Activated CD4-positive, alpha-beta T cell treated with anti-CD3 and anti-CD28 coated beads for 1 hour (primary cell): ENCODE results near the gene GPX7.
"Not testable (repeated sequence)": the region's sequence is repeated elsewhere in the genome, so short reads cannot be mapped to it uniquely, and the experiment has no call there.

Experiments used
- DNase-seq: peaks from one replicate; pipeline ENCODE4 v3.0.0-alpha.2; 2020

GPX7 gene

DNA sequence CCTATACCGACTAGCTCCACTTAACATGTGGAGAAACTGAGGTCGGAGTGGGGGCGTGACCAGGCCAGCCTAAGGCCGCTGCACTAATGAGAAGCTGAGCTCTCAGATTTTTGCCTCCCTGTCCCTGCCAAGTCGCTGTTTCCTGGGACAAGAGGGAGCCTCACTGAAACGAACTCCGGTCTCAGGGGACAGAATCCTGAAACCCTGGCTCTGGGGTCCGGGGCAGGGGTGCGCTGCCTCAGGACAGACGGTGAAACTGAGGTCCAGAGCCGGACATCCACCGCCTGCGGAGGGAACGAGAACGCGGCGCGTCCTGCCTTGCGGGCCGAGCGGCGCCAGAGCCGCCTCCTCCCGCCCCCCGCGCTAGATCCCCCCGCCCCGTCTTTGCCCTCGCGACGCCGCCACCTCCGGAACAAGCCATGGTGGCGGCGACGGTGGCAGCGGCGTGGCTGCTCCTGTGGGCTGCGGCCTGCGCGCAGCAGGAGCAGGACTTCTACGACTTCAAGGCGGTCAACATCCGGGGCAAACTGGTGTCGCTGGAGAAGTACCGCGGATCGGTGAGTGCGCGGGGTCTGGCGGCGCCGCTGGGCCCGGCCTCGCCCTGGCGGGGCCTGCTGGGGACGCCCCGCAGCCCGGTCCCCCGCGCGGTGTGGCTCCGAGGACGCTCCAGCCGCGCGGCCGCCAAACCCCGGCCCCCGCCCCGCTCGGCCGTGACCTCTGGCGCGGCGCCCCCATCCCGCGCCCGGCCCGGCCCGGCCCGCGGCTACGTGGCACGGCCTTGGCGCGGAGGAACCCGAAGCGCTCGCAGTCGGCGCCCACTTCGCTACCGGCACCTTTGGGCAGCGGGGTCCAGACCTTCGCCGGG lies at the start of gene GPX7:
Gene GPX7, plus strand, starts transcription at position 381 of the 865 bp plus-strand sequence. Its CDS starts 39 bp downstream, at position 420.
- DNase-seq: peak; percentile 39

DNA sequence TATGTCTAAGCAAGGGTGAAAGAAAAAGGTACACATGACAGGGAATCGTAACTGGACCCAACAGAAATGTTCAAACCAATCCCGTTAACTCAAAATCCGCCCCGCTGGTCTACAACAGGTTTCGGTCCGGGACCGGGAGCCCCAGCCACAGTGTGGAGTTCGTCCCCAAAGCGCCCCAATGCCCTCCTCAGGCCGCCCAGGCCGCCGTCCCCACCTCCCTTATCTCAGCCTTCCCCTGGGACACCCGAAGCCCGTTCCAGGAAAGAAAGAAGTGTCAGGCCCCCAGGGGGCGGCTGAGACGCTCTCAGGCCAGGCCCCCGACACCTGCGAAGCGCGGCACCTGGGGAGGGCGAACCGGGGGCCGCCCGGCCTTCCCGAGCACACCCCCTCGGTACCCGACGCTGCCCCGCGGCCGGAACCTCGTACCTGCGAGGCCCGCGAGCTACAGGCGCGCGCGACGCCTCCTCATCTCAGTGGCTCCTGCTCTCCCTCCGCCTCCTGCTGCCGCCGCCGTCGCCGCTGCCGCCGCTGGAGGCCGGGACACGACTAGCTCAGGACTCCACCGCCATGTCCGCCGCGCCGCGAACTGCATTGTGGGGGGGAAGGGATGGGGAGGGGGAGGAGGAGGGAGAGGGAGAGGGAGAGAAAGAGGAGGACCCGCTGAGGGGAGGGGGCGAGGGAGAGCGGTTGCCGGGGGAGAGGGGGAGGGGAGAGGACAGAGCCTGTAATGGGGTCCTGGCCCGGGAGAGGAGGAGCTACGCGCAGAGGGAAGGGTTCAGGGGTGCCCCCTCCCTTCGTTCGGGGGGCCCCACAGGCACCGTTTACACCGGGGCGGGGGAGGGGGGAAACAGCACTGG lies 49.4 kb upstream of the GPX7 start, which contains the start of gene TUT4:
Gene TUT4, minus strand, starts transcription at position 588 of the 857 bp plus-strand sequence. CDS start 26,812 bp downstream, outside the sequence.
- peak; percentile 54 for DNase-seq

DNA sequence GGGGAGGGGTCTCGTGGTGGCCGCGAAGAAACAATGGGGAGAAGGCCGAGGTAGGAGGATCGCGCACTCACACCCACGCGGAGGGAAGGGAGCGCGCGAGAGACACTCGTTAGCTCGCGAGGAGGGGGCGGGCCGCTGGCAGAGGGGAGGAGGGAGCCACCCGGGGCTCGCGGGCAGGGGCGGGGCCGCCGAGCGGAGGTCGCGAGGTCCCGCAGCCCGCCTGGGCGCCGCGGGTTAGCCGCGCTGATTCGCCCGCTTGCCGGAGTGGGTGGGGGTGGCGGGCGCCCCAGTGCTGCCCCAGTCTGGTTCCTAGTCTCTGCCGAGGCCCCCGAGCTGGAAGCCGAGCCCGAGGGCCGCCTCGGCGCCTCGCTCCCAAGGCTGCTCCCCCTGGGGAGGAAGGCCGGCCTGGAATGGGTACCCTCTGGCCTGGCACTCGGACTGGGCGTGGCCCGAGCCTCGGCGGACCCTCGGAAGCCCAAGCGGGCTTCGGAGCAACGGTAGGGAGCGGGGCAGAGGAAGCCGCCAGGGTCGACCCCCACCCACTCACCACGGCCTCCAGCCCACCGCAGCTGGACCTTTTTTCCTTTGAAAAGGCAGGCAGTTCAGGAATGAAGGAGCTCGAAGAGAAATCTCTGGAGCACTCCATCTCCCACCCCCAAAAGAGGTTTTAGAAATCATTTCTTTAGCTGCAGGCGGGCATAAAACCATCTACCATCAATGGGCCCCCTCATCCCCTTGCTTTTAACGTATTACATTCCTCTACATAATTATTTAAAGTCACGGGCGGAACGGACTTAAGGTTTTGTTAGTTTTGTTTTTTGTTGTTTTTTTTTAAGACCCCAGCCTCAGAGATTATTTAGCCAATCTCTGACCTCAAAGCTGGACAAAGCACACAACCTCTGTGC lies 48.6 kb upstream of the GPX7 start:
- DNase-seq: peak; percentile 84

DNA sequence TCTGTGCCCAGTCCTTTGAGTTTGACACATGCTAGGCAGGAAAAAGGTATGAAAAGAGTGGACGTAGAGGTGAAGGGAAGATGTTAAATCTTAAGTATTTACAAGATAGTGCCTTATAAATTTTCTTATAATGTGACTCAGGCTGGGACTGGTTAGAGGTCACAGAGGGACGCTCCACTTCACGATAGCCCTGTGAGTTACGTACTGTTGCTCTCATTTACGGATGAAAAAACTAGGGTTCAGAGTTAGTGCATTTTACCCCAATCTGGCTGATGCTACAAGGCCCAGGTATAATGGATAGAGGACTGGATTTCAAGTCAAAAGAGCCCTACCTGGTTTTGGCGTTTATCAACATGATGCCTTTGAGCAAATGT lies 47.9 kb upstream of the GPX7 start:
- no peak for DNase-seq

DNA sequence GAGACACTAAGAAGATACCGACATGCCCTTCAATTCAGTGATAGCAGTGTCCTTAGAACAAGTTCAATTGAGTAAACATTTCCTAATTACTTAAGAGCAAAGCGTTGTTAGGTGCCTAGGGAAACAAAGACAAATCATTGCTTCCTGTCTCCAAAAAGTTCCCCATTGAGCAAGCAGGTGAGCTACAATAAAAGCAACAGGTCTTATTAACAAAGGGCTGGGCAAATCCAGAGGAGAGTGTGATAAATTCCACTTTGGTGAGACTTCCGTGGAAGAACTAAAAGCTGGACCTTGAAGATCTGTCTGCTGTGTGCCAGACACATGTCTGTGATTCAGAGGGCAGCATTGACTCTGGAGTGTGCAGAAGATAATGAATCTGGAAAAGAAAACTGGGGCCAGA lies 47.4 kb upstream of the GPX7 start:
- DNase-seq: no peak

DNA sequence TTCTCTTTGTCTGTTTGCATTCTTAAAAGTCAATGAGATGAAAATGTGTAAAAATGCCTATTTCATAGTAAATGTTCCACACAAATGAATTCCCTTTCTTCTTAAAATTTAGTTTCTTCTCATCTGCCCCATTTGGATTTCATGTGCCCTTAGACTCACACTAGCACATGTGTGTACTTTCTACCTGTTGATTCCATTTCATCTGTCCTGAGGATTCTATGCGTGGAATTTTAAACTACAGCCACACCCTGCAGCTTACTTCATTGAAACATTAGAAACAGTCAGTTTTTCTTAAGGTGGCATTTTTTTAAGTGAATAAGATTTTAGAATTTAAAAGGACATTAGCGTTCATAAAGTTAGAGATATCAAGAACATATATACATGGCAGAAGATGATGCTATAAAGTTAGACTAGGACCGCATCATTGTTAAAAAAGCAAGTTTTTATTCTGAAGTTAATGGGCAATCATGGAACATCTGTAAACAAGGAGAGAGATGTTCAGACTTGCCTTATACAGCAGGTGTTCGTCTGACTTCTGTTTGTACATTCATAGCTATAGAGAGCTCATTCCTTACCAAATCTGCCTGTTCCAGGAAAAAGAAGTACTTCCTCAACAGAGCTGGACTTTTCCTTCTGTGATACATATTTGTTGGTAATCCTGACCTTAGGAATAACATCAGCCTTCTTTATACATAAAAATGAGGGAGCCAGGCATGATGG lies 45.4 kb upstream of the GPX7 start:
- no peak for DNase-seq

DNA sequence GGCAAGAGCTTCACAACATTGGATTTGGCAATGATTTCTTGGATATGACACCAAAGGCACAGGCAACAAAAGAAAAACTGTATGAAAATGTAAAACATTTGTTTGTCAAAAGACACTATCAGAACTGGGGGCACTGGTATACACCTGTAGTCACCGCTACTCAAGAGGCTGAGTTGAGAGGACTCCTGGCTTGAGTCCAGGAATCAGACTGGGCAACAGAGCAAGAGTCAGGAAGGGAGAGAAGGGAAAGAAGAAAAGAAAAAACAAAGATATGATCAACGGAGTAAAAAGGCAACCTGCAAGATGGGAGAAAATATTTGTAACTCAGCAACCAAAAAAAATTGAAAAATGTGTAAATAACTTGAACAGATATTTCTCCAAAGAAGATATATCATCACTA lies 43.2 kb upstream of the GPX7 start:
- no peak for DNase-seq

DNA sequence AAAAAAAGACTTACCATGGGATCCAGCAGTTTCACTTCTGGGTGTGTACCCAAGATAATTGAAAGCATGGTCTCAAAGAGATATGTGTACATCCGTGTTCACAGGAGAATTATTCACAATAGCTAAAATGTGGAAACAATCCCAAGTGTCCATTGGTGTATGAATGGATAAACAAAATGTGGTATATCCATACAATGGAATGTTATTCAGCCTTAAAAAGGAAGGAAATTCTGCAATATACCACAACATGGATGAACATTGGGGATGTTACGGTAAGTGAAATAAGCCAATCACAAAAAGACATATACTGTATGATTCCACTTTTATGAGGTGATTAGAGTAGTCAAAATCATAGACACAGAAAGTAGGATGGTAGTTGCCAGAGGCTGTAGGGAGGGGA lies 42.3 kb upstream of the GPX7 start:
- DNase-seq: no peak

DNA sequence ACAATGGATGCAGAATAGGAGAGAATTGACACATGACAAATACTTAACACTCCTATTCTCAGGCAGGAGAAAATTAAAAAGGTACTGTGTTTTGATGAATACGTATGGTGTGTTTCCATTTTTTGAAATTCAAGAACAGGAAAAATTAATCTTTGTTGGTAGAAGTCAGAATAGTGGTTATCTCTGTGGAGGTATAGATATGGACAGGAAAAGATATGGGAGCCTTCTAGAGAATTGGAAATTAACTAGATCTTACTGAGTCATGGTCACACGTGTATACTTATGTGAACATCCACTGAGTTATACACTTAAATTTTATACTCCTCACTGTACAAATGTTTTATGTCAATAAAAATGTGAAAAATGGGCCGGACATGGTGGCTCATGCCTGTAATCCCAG lies 39.4 kb upstream of the GPX7 start:
- no peak for DNase-seq

DNA sequence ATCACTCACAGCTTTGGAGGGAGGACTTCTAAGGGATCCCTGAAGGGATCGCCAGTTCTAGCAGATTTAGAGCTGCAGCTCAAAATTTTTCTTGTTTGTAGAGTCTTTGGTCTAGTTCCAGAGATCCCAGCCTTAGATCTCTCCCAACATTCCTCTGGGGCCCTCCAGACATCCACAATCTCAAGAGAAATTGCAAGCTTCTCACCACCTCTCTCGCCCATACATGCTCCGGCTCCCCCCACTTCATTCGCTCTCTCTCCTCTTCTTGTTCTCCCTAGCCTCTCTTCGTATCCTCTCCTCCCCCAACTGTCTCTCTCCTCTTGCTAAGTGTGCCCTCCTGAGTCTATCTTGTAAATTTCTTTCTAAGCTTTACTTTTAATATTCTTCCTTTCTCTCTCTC lies 34.2 kb upstream of the GPX7 start:
- DNase-seq: no peak

DNA sequence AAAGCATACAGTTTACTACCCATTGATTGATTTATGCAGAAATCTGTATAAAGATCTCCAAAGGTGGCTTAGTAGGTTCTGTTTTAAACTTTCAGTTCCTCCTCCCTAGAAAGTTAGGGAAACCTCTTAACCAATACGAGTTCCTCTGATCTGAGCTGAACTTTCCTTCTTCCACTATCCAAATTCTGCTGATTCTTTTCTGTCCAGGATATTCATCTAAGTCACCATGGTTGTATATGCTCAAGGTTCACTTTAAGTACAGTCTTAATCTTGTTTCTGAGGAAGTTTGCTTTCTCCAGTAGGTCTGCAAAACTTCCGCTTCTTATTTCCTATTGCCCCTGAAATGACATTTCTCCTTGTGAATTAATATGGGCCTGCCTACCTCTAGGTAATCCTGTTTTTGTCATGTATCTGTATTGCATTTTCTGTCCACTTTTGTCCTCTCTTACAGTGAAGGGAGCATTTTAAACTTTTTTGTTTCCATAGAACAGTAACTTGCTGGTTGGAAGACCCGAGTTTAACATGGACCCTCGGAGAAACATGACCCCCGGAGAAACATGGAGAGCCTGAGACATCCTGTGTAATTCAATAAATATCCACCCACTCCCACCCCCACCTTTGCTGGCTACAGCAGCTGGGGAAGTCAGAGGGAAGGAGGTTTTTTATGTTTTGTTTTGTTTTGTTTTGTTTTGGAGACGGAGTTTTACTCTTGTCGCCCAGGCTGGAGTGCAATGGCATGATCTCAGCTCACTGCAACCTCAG lies 32.5 kb upstream of the GPX7 start:
- no peak for DNase-seq

DNA sequence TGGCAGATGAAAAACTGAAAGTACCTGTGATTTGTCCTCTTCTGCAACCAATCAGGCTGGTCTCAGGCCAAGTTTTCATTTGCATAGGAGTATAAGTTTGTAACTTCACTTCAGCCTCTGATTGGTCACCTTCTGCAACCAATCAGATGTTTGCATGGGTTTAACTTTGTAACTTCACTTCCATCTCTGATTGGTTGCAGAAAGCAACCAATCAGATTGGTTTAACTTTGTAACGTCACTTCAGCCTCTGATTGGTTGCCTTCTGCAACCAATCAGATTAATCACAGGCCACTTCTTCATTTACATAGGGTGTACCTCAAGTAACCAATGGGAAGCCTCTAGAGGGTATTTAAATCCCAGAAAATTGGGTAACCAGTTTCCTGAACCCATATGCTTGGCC lies 30.4 kb upstream of the GPX7 start:
- DNase-seq: no peak

DNA sequence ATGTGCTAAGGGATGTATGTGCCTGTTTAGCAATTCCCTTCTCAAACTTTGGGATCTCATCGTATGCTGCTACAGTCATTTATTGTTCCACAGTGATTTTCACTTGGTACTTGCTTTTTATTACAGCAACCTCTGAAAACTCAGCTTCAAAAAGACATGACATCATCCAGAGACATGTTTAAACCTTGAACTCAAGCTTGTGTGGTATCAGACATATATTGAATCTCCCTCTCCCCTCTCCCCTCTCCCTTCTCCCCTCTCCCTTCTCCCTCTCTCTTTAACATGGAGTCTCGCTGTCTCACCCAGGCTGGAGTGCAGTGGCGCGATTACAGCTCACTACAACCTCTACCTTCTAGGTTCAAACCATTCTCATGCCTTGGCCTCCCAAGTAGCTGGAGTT lies 29.8 kb upstream of the GPX7 start:
- no peak for DNase-seq

DNA sequence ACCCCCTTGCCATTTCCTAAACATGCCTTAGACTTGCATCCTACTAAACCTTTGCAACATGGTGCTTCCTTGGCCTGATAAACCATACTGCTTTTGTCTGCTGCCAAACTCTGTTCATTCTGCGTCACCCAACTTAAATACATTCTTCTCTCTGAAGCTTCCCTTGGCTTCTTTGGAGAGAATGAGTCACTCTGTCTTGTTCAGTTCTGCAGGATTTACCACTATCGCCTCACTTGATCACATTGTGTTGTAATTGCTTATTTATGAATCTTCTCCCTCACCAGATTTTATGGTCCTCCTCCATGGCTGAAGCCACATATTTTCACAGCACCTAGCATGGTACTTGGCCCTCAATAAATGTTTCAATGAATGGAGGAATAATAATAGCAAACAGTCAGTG lies 27.6 kb upstream of the GPX7 start:
- no peak for DNase-seq

DNA sequence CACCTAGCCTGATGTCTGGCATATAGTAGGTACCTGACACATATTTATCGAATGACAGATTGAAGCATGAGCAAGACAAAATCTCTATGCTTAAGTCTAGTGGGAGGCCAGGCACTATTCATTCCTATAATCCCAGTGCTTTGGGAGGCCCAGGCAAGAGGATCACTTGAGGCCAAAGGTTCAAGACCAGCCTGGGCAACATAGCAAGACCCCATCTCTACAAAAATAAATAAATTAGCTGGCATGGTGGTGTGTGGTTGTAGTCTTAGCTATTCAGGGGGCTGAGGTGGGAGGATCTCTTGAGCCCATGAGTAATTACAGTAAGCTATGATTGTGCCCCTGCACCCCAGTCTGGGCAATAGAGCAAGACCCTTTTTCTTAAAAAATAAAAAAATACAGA lies 26.1 kb upstream of the GPX7 start:
- DNase-seq: no peak

DNA sequence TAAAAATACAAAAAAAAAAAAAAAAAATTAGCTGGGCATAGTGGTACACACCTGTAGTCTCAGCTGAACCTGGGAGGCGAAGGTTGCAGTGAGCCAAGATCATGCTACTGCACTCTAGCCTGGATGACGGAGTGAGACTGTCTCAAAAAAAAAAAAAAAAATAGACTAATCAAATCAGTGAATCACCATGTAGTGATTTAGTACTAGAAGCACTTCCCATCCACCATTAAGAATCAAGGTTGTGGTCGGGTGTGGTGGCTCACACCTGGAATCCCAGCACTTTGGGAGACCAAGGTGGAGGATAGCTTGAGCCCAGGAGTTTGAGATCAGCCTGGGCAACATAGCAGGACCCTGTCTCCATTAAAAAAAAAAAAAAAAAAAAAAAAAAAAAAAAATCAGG lies 24.1 kb upstream of the GPX7 start:
- DNase-seq: not testable (repeated sequence)

DNA sequence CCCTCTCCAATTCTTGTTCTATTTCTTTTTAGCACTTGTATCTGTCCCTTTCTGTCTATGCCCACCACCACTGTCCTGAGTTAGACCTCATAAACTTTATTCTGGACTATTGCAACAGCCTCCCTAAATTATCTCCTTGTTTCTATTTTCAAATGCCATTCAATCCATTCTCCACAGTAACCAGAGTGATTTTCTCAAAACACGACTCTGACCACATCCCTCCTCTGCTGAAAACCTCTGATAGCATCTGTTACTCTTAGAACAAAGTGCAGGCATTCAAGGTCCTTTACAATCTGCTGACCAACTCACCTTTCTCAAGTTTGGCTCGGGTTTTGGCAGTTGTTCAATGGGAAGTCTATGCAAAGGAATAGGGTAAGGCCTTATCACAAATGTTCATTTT lies 22.8 kb upstream of the GPX7 start:
- DNase-seq: no peak

DNA sequence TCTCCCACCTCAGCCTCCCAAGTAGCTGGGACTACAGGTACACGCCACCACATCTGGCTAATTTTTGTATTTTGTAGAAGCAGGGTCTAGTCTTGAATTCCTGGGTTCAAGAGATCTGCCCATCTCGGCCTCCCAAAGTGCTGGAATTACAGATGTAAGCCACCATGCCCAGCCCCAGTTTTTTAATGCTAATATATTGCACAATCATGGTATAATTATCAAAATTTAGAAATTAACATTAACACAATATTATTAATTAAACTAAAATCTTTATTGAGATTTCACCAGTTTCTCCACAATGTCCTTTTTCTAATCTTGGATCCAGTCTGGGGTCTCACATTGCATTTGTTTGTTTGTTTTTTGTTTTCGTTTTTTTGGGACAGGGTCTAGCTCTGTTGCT lies 21.9 kb upstream of the GPX7 start:
- DNase-seq: no peak

DNA sequence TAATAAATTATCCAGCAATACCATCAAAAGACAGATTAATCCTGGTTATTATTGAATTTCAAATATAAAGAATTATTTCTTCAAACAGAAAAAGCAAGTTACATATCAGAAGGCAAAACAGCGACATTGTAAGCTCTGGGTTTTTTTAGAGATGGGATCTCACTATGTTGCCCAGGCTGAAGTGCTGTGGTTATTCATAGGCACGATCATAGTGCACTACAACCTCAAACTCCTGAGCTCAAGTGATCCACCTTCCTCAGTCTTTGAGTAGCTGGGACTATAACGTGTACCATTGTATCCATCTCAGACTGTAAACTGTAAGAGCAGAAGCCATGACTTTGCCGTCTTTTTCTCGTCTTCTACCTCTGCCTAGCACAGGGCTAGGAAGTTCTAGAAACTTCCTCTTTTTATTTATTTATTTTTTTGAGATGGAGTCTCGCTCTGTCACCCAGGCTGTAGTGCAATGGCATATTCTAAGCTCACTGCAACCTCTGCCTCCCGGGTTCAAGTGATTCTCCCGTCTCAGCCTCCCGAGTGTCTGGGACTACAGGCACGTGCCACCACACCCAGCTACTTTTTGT lies 20.0 kb upstream of the GPX7 start:
- DNase-seq: no peak

DNA sequence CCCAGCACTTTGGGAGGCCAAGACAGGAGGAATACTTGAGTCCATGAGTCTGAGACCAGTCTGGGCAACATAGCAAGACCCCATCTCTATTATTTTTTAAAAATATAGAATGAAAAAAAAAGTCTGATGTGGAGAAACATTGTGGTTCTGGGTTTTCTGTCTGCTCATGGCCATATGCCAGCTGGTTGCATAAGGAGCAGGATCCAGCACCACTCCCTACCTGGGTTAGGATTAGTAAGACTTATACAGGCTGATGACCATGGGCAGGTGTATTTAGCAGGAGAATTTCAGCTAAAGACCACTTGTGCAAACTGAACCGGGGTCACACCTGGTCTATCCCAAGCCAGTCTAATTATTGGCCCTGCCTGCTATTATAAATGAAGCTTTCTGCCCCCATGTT lies 16.7 kb upstream of the GPX7 start:
- no peak for DNase-seq

DNA sequence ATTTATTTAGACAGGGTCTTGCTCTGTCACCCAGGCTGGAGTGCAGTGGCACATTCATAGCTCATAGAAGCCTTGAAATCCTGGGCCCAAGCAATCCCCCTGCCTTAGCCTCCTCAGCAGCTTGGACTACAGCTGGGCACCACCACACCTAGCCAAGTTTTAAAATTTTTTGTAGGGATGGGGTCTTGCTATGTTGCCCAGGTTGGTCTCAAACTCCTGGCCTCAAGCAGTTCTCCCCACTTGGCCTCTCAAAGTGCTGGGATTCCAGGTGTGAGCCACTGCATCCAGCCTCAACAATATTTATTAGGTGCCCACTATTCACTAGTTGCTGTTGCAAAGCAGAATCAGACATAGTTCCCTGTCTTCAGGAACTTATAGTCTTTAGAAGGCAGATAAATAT lies 14.1 kb upstream of the GPX7 start:
- DNase-seq: no peak
